ENCODE measurements around the gene SLC6A20.

GRCh38 chr3:45807133-45807532 lies 10.8 kb upstream of the SLC6A20 start:
- TF ChIP-seq CTCF (IDR thresholded peaks at IDR 0.05) = no peak
- TF ChIP-seq POLR2A (IDR thresholded peaks at IDR 0.05) = no peak

Measured in lower leg skin (tissue), 3 donors.